ENCODE results near the gene FFAR4.

GRCh38 chr10:93590638-93591037, 24.2 kb downstream of the FFAR4 start:
- no peak for TF ChIP-seq CTCF (IDR thresholded peaks at IDR 0.05)
- no peak for TF ChIP-seq REST (IDR thresholded peaks at IDR 0.05; ENCODE audit: insufficient read depth in 1 of 2, low read depth in 2 of 2, low read length in 1 of 2)

Measured in Panc1 (cell line).